Stimulated activated CD8-positive, alpha-beta memory T cell treated with anti-CD3 and anti-CD28 coated beads, Interleukin-12 subunit alpha, Interleukin-12 subunit beta, amount 100 ng/mL, for 24 hours (primary cell): ENCODE results near the gene CUEDC1.
"Not testable (repeated sequence)": the region's sequence is repeated elsewhere in the genome, so short reads cannot be mapped to it uniquely, and the experiment has no call there.

ENCODE experiments used
- DNase-seq: peaks from one replicate; pipeline ENCODE4 v3.0.0-alpha.2; 2020; ENCODE audit errors: extremely low read depth

CUEDC1 gene

DNA sequence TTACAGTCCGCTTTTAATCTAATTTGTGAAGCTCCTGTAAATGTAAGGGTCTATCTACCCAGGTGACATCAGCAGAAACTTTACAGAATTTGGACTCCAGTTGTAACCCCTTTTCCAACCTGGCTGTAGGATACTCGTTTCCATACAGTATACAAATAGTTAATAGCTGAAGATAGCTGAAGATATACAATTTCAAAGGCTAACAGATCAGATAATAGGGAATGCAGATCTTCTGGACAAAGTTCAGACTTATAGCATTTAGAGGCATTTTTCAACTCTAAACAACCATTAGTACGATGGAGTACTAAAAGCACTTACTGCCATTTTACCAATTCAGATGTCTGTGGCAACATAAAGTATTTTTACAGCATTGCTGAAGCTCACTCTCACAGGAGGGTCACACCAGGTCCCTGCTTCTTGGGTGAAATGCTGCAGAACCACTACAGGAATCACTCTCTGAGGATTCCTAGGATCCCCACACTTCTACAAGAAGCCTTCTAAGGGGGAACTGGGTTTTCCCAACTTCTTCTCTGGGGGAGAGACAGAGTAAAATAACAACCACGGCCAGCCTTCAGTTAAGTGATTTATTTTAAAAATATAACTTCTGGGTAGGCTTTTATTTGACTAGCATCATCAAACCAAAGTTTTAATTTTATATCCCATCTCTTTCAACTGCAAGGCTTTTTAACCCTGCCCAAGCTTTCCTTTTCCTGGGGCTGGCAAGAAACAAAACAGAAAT lies 29.9 kb upstream of the CUEDC1 start:
- no peak for DNase-seq

- DNase-seq: no peak
Measured at GRCh38 chr17:57984261-57984890, 29.2 kb upstream of the CUEDC1 start.

GRCh38 chr17:57983446-57983845 lies 28.2 kb upstream of the CUEDC1 start:
- DNase-seq: no peak

DNA sequence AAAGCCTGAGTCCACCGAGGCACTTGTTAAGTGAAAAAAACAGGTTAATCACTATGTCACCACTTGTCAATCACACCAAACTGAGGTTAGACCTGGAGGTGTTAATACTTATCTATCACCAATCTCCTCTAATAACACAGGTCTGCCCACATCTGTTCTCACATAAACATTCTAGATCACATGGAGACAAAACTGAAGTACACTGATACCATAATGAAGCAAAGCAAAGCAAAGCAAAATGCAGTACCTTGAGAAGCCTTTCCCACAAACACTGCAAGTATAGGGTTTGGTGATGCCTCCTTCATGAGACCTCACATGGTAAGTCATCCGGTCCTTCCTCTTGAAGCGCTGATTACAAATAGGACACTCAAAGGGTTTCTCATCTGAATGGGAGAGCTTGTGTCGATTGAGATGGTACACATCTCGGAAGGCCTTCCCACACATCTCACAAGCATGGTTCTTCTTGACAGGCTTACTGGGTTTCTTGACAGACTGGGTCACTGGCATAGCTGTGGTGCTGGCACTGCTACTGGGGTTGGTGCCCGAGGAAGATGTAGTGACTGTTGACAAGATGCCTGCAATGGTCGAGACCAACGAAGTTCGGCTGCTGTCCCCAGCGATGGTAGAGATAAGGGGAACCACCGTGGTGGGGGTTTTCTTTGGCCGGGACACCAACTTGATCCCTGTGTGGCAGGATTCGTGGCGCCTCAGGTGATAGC lies 27.4 kb upstream of the CUEDC1 start:
- no peak for DNase-seq

GRCh38 chr17:57980522-57980921 lies 25.3 kb upstream of the CUEDC1 start:
- DNase-seq: no peak

DNA sequence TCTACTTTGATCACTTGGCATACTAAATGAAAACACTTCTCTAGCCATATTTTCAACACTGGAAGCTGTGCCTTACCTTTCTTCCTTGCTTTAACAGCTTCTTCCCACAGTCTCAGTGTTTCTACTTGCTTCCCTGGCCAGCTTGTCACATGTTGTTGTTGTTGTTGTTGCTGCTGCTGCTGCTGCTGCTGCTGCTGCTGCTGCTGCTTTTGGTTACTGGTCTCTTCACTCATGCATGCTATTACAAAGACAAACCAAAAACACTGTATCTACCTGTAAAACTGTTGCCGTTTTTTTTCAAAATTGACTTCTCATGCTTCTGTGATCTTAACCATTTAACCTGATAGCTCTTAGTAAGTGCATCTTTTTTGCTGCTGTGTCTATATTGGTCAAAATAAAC lies 23.9 kb upstream of the CUEDC1 start:
- no peak for DNase-seq

- DNase-seq: no peak
Measured at GRCh38 chr17:57976594-57976993, 21.4 kb upstream of the CUEDC1 start.

DNA sequence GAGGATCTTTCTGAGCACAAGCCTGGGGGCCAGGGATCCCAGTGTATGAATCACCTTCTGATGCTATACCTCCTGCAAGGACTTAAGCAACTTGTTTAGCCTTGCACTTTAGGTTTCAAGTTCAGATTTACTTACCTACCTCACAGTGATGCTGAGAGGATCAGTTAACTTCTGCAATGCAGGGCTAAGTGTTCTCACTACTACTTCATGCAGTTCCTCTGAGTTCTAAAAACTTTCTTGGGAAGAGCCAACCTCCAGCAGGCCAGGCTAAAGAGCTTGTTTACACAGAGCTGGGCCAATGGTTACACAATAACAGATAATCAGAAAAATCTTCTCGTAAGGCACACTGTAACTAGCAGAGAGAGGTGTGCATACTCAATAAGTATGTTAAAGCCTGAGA lies 19.8 kb upstream of the CUEDC1 start:
- DNase-seq: no peak

GRCh38 chr17:57974053-57974824 lies 19.0 kb upstream of the CUEDC1 start:
- not testable (repeated sequence) for DNase-seq

DNA sequence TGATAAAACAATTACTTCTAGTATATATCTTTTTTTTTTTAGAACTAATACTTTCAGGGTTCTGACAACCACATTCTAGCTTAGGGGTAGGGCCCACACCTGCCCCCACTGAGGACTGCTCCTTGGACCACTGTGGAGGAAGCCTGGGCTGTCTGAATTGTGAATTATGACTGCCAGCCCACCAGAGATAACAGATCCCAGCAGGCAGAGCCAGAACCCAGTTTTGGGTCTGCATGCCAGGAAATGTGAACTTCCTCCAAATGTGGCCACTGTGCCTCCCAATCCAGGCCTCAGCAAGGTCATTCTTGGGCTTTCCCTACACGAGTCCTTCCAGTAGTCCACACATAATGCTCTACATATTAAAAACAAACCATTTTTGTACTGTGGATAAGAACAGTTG lies 16.9 kb upstream of the CUEDC1 start:
- DNase-seq: no peak

GRCh38 chr17:57971572-57971971 lies 16.4 kb upstream of the CUEDC1 start:
- DNase-seq: no peak

GRCh38 chr17:57970710-57971109 lies 15.5 kb upstream of the CUEDC1 start:
- no peak for DNase-seq

DNA sequence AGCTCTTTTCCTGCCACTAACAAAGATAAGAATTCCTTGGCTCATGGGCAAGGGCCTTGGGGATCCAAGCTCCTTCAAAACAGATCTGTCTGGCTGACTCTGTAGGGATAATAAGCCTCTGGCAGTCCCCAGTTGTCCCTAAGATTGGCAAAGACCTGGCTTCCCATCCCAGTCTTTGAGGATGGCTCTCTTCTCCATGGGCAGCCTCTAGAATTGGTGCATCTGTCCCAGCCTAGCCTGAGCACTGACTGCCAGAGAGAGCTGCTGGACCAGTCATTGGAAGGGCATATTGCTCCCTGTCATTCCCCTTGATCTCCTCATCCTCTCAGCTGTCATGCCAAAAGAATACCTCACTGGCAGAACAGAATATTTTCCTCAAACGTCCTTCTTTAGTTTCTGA lies 13.2 kb upstream of the CUEDC1 start:
- DNase-seq: no peak

DNA sequence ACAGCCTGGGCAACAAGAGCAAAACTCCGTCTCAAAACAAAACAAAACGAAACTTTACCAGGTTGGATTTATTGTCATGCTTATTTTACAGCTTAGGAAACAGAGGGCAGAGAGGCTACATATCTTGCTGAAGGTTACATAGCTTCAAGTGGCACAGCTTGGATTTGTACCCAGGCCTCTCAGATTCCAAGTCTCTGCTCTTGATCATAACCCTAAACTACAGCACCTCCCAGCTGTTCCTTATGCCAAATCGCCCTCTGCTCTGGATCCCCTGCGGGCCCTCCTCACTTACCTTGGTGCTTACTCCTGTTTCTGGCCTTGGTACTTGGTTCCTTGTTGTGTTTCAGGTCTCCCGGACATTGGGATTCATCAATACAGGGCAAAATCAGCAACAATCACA lies 11.7 kb upstream of the CUEDC1 start:
- DNase-seq: no peak

GRCh38 chr17:57966246-57966645 lies 11.0 kb upstream of the CUEDC1 start:
- DNase-seq: no peak

- DNase-seq: no peak
Measured at GRCh38 chr17:57965521-57966160, 10.4 kb upstream of the CUEDC1 start.

DNA sequence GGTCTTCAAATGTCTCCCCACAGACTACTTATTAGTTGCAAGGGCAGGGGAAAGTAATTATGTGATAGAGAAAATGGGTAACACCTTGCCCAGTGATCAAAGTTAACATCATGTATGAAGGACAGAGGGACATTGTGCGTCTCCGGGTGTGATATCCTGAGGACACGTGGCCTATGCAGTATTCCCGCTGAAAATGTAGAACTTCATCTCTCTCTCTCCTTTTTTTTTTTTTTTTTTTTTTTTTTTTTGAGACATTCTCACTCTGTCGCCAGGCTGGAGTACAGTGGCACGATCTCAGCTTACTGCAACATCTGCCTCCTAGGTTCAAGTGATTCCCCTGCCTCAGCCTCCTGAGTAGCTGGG lies 7.9 kb upstream of the CUEDC1 start:
- no peak for DNase-seq

GRCh38 chr17:57962279-57963148 lies 7.3 kb upstream of the CUEDC1 start:
- no peak for DNase-seq

DNA sequence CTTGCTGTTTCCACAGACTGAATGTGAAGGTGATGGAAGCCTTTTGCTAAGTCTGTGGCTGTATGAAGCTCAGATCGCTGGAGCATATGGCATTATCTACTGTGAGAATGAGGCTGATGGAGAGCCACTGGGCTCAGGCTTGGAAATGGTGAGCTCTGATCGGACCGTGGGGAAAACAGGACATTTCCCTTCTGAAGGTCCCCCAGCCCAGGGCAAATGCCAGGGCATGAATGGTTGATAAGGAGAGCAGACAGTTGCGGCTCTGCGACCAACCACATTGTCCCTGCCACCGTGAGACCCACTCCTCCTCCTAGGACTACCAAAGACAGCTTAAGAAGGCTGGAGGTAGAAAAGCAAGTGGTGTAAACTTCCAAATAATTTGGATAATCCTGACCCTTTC lies 4.7 kb upstream of the CUEDC1 start:
- no peak for DNase-seq

- not testable (repeated sequence) for DNase-seq
Measured at GRCh38 chr17:57958391-57958790, 3.2 kb upstream of the CUEDC1 start.

GRCh38 chr17:57957886-57958285 lies 2.7 kb upstream of the CUEDC1 start:
- no peak for DNase-seq
